HepG2 (cell line): Measurements from ENCODE around the gene ZNF749. TPM values are rescaled to one million over a fixed set of nuclear protein-coding genes. Genes with fewer than 3 reads are reported as not detected.

Source experiments
- CCDC6 ChIP-seq: sonication (generic); formaldehyde crosslinking; IDR thresholded peaks from 2 replicates; pipeline ENCODE4 v1.8.1; 2022; ENCODE audit warnings: mild to moderate bottlenecking, missing genetic modification reagents, moderate library complexity
- CHD2 ChIP-seq: IDR thresholded peaks from 2 replicates; pipeline ENCODE4 v1.6.1; 2011; ENCODE audit warnings: low read depth, low read length, improper control_type of control experiment
- CREB3 ChIP-seq: sonication (generic); formaldehyde crosslinking; IDR thresholded peaks from 2 replicates; pipeline ENCODE4 v1.5.0; 2020; ENCODE audit warnings: missing genetic modification reagents
- E2F1 ChIP-seq: sonication (generic); formaldehyde crosslinking; IDR thresholded peaks from 2 replicates; pipeline ENCODE4 v1.5.0; 2020; ENCODE audit warnings: missing genetic modification reagents
- E2F2 ChIP-seq: sonication (generic); formaldehyde crosslinking; IDR thresholded peaks from 2 replicates; pipeline ENCODE4 v1.4.0; 2020; ENCODE audit warnings: missing genetic modification reagents, borderline replicate concordance
- FOXK1 ChIP-seq: sonication (generic); formaldehyde crosslinking; IDR thresholded peaks from 2 replicates; pipeline ENCODE4 v1.4.0; 2020; ENCODE audit warnings: low read depth, missing genetic modification reagents, borderline replicate concordance
- HOXA5 ChIP-seq: sonication (generic); formaldehyde crosslinking; IDR thresholded peaks from 2 replicates; pipeline ENCODE4 v1.4.0; 2020; ENCODE audit warnings: missing genetic modification reagents
- KMT2A ChIP-seq: sonication (generic); formaldehyde crosslinking; IDR thresholded peaks from 2 replicates; pipeline ENCODE4 v1.4.0; 2020; ENCODE audit warnings: missing genetic modification reagents
- MYC ChIP-seq: sonication (generic); formaldehyde crosslinking; IDR thresholded peaks from 2 replicates; pipeline ENCODE4 v1.9.0; 2021; ENCODE audit warnings: missing genetic modification reagents, borderline replicate concordance
- RXRB ChIP-seq: IDR thresholded peaks from 2 replicates; pipeline ENCODE4 v1.6.1; 2016; ENCODE audit warnings: borderline replicate concordance, missing genetic modification reagents, missing compliant biosample characterization
- YY1 ChIP-seq: IDR thresholded peaks from 2 replicates; pipeline ENCODE4 v1.6.1; 2011; ENCODE audit warnings: low read length, low read depth, moderate library complexity, mild to moderate bottlenecking; ENCODE audit not compliant: insufficient read depth, insufficient replicate concordance
- ZNF235 ChIP-seq: sonication (generic); formaldehyde crosslinking; IDR thresholded peaks from 2 replicates; pipeline ENCODE4 v1.8.1; 2023; ENCODE audit warnings: mild to moderate bottlenecking, missing genetic modification reagents, borderline replicate concordance
- polyA plus RNA-seq, 8 experiments: library from polyadenylated mRNA; depleted of rRNA in 3 of 8; stranded (reverse) in 7 of 8; unstranded in 1 of 8; fragments of >200 nt; fragmentation: Illumina TruSeq in 4 of 8; extraction: Trizol in 4 of 8; gene quantifications; 2 replicates each; pipeline versions ENCODE4 v1.2.1 to v1.2.3, GENCODE V29; 2011 to 2016; ENCODE audit warnings: low read depth in 4 of 8, missing spikeins in 1 of 8, mixed read lengths in 1 of 8; ENCODE audit not compliant: insufficient read depth in 1 of 8
- total RNA-seq, 5 experiments: library from RNA; depleted of rRNA; stranded (reverse); fragments of >200 nt; fragmentation: Illumina TruSeq; extraction: Trizol; gene quantifications; 2 replicates each; pipeline ENCODE4 v1.2.3, GENCODE V29; 2016; ENCODE audit warnings: low read depth in 1 of 5
- TF ChIP-seq, protein P1 (sequence below): sonication (generic); formaldehyde crosslinking; IDR thresholded peaks from 2 replicates; pipeline ENCODE4 v1.4.0; 2020; ENCODE audit warnings: missing genetic modification reagents
- TF ChIP-seq, protein P2 (sequence below): sonication (generic); formaldehyde crosslinking; IDR thresholded peaks from 2 replicates; pipeline ENCODE4 v1.4.0; 2020; ENCODE audit warnings: missing genetic modification reagents
- TF ChIP-seq, protein P3 (sequence below): sonication (generic); formaldehyde crosslinking; IDR thresholded peaks from 2 replicates; pipeline ENCODE4 v1.5.1; 2020; ENCODE audit warnings: mild to moderate bottlenecking, missing genetic modification reagents, borderline replicate concordance

The ZNF749 gene
- total and polyA plus RNA-seq, 2 of the 13 experiments (the other 11 are each of a cell fraction or from before 2014, with no cell fraction given) = 18.9 to 21.0 TPM

DNA sequence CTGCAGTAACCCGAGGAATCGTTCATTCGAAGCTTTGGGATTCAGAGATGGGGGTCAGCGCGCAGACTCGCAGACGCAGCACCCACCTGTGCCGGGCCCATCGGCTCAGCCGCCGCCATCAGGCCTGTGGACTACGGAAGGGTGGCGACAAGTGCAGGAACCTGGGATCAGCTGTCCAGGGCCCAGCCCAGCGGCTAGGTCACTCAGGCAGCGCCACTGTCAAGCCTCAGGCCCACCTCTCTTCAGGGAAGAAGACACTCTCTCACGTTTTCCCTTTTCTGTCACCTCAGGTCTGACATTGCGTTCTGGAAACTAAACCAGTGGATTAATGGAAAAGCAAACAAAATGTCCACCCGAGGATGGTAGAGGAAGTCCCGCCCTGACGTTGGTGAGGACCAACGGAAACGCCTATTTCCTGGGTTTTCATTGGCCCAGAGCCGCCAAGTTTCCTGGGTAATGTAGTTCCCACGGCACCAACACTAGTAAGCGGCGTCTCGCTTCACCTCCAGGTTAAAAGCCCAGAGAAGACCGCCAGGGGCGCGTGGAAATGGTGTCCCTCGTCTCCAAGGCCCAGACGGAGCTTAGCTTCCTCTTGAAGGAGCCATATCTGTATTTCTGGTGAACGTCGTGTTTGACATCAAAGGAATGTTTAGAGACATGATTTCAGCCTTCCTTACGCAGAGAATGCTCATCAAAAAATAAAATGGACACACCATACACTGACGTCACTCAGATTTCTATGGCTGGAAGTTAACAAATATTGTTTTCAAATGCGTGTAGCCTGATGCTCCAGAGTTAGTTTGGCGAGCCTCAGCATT, 42.3 kb downstream of the ZNF749 start, which contains the start of gene ZNF772 (continued):
- TF ChIP-seq, protein P1, sequence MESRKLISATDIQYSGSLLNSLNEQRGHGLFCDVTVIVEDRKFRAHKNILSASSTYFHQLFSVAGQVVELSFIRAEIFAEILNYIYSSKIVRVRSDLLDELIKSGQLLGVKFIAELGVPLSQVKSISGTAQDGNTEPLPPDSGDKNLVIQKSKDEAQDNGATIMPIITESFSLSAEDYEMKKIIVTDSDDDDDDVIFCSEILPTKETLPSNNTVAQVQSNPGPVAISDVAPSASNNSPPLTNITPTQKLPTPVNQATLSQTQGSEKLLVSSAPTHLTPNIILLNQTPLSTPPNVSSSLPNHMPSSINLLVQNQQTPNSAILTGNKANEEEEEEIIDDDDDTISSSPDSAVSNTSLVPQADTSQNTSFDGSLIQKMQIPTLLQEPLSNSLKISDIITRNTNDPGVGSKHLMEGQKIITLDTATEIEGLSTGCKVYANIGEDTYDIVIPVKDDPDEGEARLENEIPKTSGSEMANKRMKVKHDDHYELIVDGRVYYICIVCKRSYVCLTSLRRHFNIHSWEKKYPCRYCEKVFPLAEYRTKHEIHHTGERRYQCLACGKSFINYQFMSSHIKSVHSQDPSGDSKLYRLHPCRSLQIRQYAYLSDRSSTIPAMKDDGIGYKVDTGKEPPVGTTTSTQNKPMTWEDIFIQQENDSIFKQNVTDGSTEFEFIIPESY (CRISPR knock-in tag) = no peak
- peak; percentile 74; the same call in 1 of the 2 replicates for TF ChIP-seq KMT2A (CRISPR knock-in tag)
- no peak for TF ChIP-seq E2F2
- peak; percentile 74; the same call in 1 of the 2 replicates for TF ChIP-seq FOXK1 (CRISPR knock-in tag)
- TF ChIP-seq RXRB (CRISPR knock-in tag) = peak; percentile 49; the same call in 1 of the 2 replicates
- TF ChIP-seq MYC = peak; percentile 68; the same call in 1 of the 2 replicates
- no peak for TF ChIP-seq E2F1 (CRISPR knock-in tag)
- no peak for TF ChIP-seq HOXA5 (CRISPR knock-in tag)
- peak; percentile 78; the same call in 1 of the 2 replicates for TF ChIP-seq CCDC6 (CRISPR knock-in tag)
- TF ChIP-seq CREB3 (CRISPR knock-in tag) = no peak
- TF ChIP-seq, protein P2, sequence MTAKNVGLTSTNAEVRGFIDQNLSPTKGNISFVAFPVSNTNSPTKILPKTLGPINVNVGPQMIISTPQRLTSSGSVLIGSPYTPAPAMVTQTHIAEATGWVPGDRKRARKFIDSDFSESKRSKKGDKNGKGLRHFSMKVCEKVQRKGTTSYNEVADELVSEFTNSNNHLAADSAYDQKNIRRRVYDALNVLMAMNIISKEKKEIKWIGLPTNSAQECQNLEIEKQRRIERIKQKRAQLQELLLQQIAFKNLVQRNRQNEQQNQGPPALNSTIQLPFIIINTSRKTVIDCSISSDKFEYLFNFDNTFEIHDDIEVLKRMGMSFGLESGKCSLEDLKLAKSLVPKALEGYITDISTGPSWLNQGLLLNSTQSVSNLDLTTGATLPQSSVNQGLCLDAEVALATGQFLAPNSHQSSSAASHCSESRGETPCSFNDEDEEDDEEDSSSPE (CRISPR knock-in tag) = peak; percentile 64
- peak; percentile 91; the same call in 1 of the 2 replicates for TF ChIP-seq ZNF235
- no peak for TF ChIP-seq CHD2
- TF ChIP-seq YY1 = peak; percentile 82
- TF ChIP-seq, protein P3, sequence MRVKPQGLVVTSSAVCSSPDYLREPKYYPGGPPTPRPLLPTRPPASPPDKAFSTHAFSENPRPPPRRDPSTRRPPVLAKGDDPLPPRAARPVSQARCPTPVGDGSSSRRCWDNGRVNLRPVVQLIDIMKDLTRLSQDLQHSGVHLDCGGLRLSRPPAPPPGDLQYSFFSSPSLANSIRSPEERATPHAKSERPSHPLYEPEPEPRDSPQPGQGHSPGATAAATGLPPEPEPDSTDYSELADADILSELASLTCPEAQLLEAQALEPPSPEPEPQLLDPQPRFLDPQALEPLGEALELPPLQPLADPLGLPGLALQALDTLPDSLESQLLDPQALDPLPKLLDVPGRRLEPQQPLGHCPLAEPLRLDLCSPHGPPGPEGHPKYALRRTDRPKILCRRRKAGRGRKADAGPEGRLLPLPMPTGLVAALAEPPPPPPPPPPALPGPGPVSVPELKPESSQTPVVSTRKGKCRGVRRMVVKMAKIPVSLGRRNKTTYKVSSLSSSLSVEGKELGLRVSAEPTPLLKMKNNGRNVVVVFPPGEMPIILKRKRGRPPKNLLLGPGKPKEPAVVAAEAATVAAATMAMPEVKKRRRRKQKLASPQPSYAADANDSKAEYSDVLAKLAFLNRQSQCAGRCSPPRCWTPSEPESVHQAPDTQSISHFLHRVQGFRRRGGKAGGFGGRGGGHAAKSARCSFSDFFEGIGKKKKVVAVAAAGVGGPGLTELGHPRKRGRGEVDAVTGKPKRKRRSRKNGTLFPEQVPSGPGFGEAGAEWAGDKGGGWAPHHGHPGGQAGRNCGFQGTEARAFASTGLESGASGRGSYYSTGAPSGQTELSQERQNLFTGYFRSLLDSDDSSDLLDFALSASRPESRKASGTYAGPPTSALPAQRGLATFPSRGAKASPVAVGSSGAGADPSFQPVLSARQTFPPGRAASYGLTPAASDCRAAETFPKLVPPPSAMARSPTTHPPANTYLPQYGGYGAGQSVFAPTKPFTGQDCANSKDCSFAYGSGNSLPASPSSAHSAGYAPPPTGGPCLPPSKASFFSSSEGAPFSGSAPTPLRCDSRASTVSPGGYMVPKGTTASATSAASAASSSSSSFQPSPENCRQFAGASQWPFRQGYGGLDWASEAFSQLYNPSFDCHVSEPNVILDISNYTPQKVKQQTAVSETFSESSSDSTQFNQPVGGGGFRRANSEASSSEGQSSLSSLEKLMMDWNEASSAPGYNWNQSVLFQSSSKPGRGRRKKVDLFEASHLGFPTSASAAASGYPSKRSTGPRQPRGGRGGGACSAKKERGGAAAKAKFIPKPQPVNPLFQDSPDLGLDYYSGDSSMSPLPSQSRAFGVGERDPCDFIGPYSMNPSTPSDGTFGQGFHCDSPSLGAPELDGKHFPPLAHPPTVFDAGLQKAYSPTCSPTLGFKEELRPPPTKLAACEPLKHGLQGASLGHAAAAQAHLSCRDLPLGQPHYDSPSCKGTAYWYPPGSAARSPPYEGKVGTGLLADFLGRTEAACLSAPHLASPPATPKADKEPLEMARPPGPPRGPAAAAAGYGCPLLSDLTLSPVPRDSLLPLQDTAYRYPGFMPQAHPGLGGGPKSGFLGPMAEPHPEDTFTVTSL (CRISPR knock-in tag) = 0 out of 2 replicates have a peak, but pooled peaks have one; percentile 50
